GM12878 (cell line): ENCODE results near the gene OSBPL3. TPM values are rescaled to one million over a fixed set of nuclear protein-coding genes. Genes with fewer than 3 reads are reported as not detected.

Experiments used
- ATAC-seq: fragments of 200-7000 bp; cut with Tn5 transposase; 3 replicates; pipeline ENCODE4 v1.9.1; 2020; ENCODE audit warnings: mild to moderate bottlenecking, moderate library complexity
- BruUV-seq: library from RNA; stranded (reverse); fragments of 400-500 nt; replicated peaks from 2 replicates; lab custom pipeline; 2021; lab: Mats Ljungman, UMichigan
- CTCF ChIA-PET: fragments of 300-600 bp; sonication (Branson Sonifier 250); formaldehyde crosslinking; extraction: SDS; loops from one replicate; lab custom pipeline; 2021; ENCODE audit warnings: inconsistent platforms; lab: Yijun Ruan, JAX
- POLR2A ChIA-PET: fragments of 350-600 bp; formaldehyde crosslinking; extraction: SDS; loops from one replicate; lab custom pipeline; 2021; ENCODE audit warnings: inconsistent platforms; lab: Charles Lee
- RAD21 ChIA-PET: fragments of 300-600 bp; sonication (Branson Sonifier 250); formaldehyde crosslinking; loops from one replicate; lab custom pipeline; 2023; ENCODE audit warnings: antibody characterized with exemption; ENCODE audit not compliant: unreplicated experiment; lab: Charles Lee
- SMC1A ChIA-PET: fragments of 300-600 bp; sonication (Branson Sonifier 250); formaldehyde crosslinking; loops from one replicate; lab custom pipeline; 2023; ENCODE audit not compliant: unreplicated experiment, uncharacterized antibody; lab: Charles Lee
- DNase-seq: peaks from one replicate; pipeline ENCODE4 v3.0.0-alpha.2; 2011; ENCODE audit warnings: low read depth, low spot score
- FAIRE-seq: peaks from 3 replicates; lab custom pipeline; 2011; peaks lifted over from hg19 to GRCh38; lab: Jason Lieb, UNC
- H2AFZ ChIP-seq: 2 replicates; pipeline ENCODE4 v1.6.0; 2011; ENCODE audit warnings: low read depth, low read length, control low read depth; ENCODE audit not compliant: control insufficient read depth
- H3K27ac ChIP-seq: 2 replicates; pipeline ENCODE4 v1.5.1; 2011; ENCODE audit warnings: control low read depth; ENCODE audit not compliant: control insufficient read depth, insufficient read depth
- H3K27me3 ChIP-seq, 2 experiments: replicated peaks in 1 of 2; 2 replicates each; pipeline versions ENCODE4 v1.6.0 to v1.6.1; 2011; ENCODE audit warnings: low read length in 1 of 2; ENCODE audit not compliant: control insufficient read depth in 2 of 2, insufficient read depth in 2 of 2
- H3K36me3 ChIP-seq, 2 experiments: 2 replicates each; pipeline ENCODE4 v1.5.1; 2011; ENCODE audit warnings: low read length in 1 of 2; ENCODE audit not compliant: control insufficient read depth in 2 of 2, insufficient read depth in 2 of 2
- H3K4me1 ChIP-seq: 2 replicates; pipeline ENCODE4 v1.6.1; 2011; ENCODE audit warnings: mild to moderate bottlenecking, low read length, moderate library complexity, mixed read lengths; ENCODE audit not compliant: control insufficient read depth, insufficient read depth
- H3K4me2 ChIP-seq: 2 replicates; pipeline ENCODE4 v1.6.0; 2011; ENCODE audit warnings: control low read depth; ENCODE audit not compliant: control insufficient read depth, insufficient read depth
- H3K4me3 ChIP-seq: fragments of 200-600 bp; sonication (generic); 2 replicates; pipeline ENCODE4 v1.5.1; 2016
- H3K79me2 ChIP-seq: 2 replicates; pipeline ENCODE4 v1.6.0; 2011; ENCODE audit warnings: low read length; ENCODE audit not compliant: control insufficient read depth, insufficient read depth
- H3K9ac ChIP-seq: 2 replicates; pipeline ENCODE4 v1.8.0; 2011; ENCODE audit warnings: low read length, control low read depth, mixed read lengths; ENCODE audit not compliant: control insufficient read depth, insufficient read depth
- H3K9me3 ChIP-seq: replicated peaks from 3 replicates; pipeline ENCODE4 v1.5.1; 2011; ENCODE audit warnings: mild to moderate bottlenecking, low read length; ENCODE audit not compliant: control insufficient read depth, insufficient read depth
- H4K20me1 ChIP-seq: 2 replicates; pipeline ENCODE4 v1.6.0; 2011; ENCODE audit not compliant: control insufficient read depth, insufficient read depth
- BHLHE40 ChIP-seq, 2 experiments: fragments of 450-650 bp in 1 of 2; IDR thresholded peaks; 2 replicates each; pipeline ENCODE4 v1.6.1; 2011 to 2017; ENCODE audit warnings: low read depth in 2 of 2, borderline replicate concordance in 1 of 2, improper control_type of control experiment in 1 of 2, low read length in 1 of 2, mild to moderate bottlenecking in 1 of 2
- CHD2 ChIP-seq: IDR thresholded peaks from 2 replicates; pipeline ENCODE4 v1.6.1; 2011; ENCODE audit warnings: low read depth, low read length, improper control_type of control experiment, borderline replicate concordance
- HDGF ChIP-seq: fragments of 450-650 bp; IDR thresholded peaks from 2 replicates; pipeline ENCODE4 v1.6.1; 2016; ENCODE audit warnings: antibody characterized with exemption
- KLF5 ChIP-seq: fragments of 450-650 bp; IDR thresholded peaks from 2 replicates; pipeline ENCODE4 v1.6.1; 2014; ENCODE audit warnings: mild to moderate bottlenecking; ENCODE audit not compliant: partially characterized antibody
- LARP7 ChIP-seq: fragments of 450-650 bp; IDR thresholded peaks from 2 replicates; pipeline ENCODE4 v1.6.1; 2017; ENCODE audit warnings: mild to moderate bottlenecking
- RUNX3 ChIP-seq: IDR thresholded peaks from 2 replicates; pipeline ENCODE4 v1.6.1; 2012; ENCODE audit warnings: low read length, inconsistent platforms
- SMARCA5 ChIP-seq: fragments of 450-650 bp; IDR thresholded peaks from 2 replicates; pipeline ENCODE4 v1.6.1; 2017; ENCODE audit warnings: mild to moderate bottlenecking
- SUPT20H ChIP-seq: IDR thresholded peaks from 2 replicates; pipeline ENCODE4 v1.6.1; 2011; ENCODE audit warnings: low read depth, mild to moderate bottlenecking, low read length, moderate library complexity, borderline replicate concordance; ENCODE audit not compliant: control insufficient read depth
- YY1 ChIP-seq: IDR thresholded peaks from 2 replicates; pipeline ENCODE4 v1.6.1; 2011; ENCODE audit warnings: low read depth, mild to moderate bottlenecking, low read length
- WGBS: methylation state at CpG from one replicate; pipeline ENCODE4 v1.1.6; 2016; ENCODE audit warnings: low lambda C conversion rate; ENCODE audit not compliant: insufficient replicate concordance, insufficient coverage; ENCODE audit errors: missing lambda C conversion rate; 5-methylcytosine and 5-hydroxymethylcytosine counted together
- in situ Hi-C: fragments of 300-500 bp; cut with MboI; formaldehyde crosslinking; loops from 9 replicates; pipeline ENCODE4 v1.14.3; 2018; ENCODE audit warnings: mixed read lengths
- intact Hi-C: fragments of 100-400 bp; cut with micrococcal nuclease; formaldehyde crosslinking; loops from one replicate; pipeline ENCODE4 v1.14.2; 2022; ENCODE audit not compliant: unreplicated experiment
- polyA plus RNA-seq, 11 experiments: library from polyadenylated mRNA; depleted of rRNA in 4 of 11; unstranded in 6 of 11; stranded (reverse) in 5 of 11; fragments of >200 nt; fragmentation: Nextera tagmentation in 4 of 11; fragmentation: Illumina TruSeq in 1 of 11; extraction: Ambion mirVana in 4 of 11; extraction: Trizol in 1 of 11; gene quantifications; 1 replicate in 1 of 11; 2 replicates in 10 of 11; pipeline versions ENCODE4 v1.2.1 to v1.2.3, GENCODE V29; 2011 to 2016; ENCODE audit warnings: inconsistent platforms in 2 of 11, missing spikeins in 2 of 11, low read depth in 1 of 11
- total RNA-seq, 4 experiments: library from RNA; depleted of rRNA in 3 of 4; stranded (reverse); fragments of >200 nt in 3 of 4; fragmentation: Illumina TruSeq in 1 of 4; extraction: Trizol in 1 of 4; gene quantifications; 2 replicates each; pipeline versions ENCODE4 v1.2.1 to v1.2.3, GENCODE V29; 2013 to 2021
- TF ChIP-seq, protein P1 (sequence below): IDR thresholded peaks from 2 replicates; pipeline ENCODE4 v1.6.1; 2011; ENCODE audit warnings: mild to moderate bottlenecking, low read depth, low read length, moderate library complexity; ENCODE audit not compliant: insufficient replicate concordance
- TF ChIP-seq, protein P2 (sequence below): fragments of 450-650 bp; IDR thresholded peaks from 2 replicates; pipeline ENCODE4 v1.6.1; 2018; ENCODE audit warnings: mild to moderate bottlenecking, low read depth, moderate library complexity; ENCODE audit not compliant: partially characterized antibody

OSBPL3 gene
- total and polyA plus RNA-seq, 10 of the 15 experiments (the other 5 are each of a cell fraction or from before 2014, with no cell fraction given) = 6.1 to 46.6 (median 27.0) TPM

DNA sequence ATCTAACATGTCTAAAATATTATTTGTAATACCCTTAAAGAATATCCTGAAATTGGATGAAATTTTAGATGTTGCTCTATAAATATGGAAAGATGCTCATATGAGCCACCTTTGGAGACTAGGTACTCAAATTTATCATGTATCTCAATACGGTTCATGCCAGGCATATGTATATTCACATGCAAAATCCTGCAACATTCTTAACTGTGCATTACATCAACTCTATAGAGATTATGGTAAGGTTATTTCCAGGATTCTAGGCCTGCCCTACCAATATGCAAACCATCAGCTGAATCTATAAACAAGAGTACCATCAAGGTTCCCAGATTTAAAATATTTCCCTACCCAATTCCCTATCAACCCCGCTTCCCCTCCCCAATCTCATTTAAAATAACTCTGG is 27.5 kb downstream of the OSBPL3 start:
- Histone ChIP-seq H3K9ac (no peak overlapping the region), H4K20me1 (no peaks in the 10 kb centered on the region), H3K4me1 (peaks cover 12% of the 10 kb centered on the region; the same call in 1 of the 2 replicates), H3K4me2 (no peak overlapping the region), H2AFZ (no peak overlapping the region), H3K27ac (no peak overlapping the region), H3K79me2 (peaks cover 83% of the 10 kb centered on the region), H3K36me3 (no peaks in the 10 kb centered on the region), H3K4me3 (no peak overlapping the region), H3K27me3 (no peaks in the 10 kb centered on the region), H3K9me3 (no peaks in the 10 kb centered on the region)
- WGBS = 49% methylated on average over 2 of the region's 2 CpGs
- FAIRE-seq = no peak
- no peak for DNase-seq
- in situ Hi-C loops = no loop called here
- ChIA-PET POLR2A (interaction anchor here (0.5 to 1.9 kb wide), 5 partner anchors 10 to 162 kb away, joined by 4 to 12 read pairs (median 4); no protein-coding TSS in a partner anchor), CTCF (interaction anchor here (0.5 to 1.7 kb wide), 7 partner anchors 7 to 71 kb away, joined by 3 to 6 read pairs (median 4); no protein-coding TSS in a partner anchor), RAD21 (interaction anchor here (0.7 to 2.6 kb wide), 4 partner anchors 10 to 110 kb away, joined by 3 to 17 read pairs (median 6); no protein-coding TSS in a partner anchor), SMC1A (interaction anchor here (0.7 to 5.2 kb wide), 17 partner anchors 8 to 124 kb away, joined by 3 to 42 read pairs (median 4); no protein-coding TSS in a partner anchor)
- 0 out of 2 replicates have a peak, but pooled peaks have one; percentile 26 for TF ChIP-seq RUNX3
- no peak for TF ChIP-seq HDGF
- BruUV-seq = no TSS peak
- intact Hi-C loops = no loop called here
- peak; percentile 68 for ATAC-seq

DNA sequence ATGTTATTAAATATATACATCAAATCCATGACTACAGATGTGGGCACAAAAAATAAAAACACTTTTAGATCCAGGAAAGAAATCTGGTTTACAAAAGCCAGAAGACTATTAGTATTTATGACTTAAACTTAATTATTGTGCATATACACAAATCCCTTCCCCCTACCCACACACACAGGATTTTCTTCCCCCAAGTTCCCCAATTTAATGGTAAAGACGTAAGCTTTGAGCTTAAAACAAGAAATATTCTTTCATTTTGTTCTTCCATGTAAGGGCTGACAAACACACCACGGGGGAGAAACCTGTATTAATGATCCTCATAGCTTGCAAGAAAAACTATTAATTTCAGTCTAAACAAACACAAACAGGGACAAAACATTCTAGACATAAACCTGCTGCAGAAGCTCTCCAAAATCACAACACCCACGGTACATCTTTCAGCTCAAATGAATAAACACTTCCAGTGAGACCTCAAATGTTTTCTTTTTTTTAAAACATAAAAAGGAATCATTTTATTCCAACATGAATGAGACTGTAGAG is 28.5 kb downstream of the OSBPL3 start:
- Histone ChIP-seq H3K36me3 (no peaks in the 10 kb centered on the region), H3K4me2 (peak overlapping the region; percentile 35; the same call in 1 of the 2 replicates), H3K79me2 (peaks cover 84% of the 10 kb centered on the region), H2AFZ (no peak overlapping the region), H3K27ac (no peak overlapping the region), H3K9ac (no peak overlapping the region), H3K4me3 (peak overlapping the region; percentile 4; the same call in 1 of the 2 replicates), H3K9me3 (no peaks in the 10 kb centered on the region), H4K20me1 (no peaks in the 10 kb centered on the region), H3K27me3 (no peaks in the 10 kb centered on the region), H3K4me1 (peaks cover 12% of the 10 kb centered on the region; the same call in 1 of the 2 replicates)
- ChIA-PET RAD21 (interaction anchor here (0.6 to 2.6 kb wide), 7 partner anchors 10 to 41 kb away, joined by 3 to 17 read pairs (median 4); partner anchors contain the start of gene OSBPL3), SMC1A (interaction anchor here (0.7 to 5.2 kb wide), 21 partner anchors 9 to 139 kb away, joined by 3 to 42 read pairs (median 4); no protein-coding TSS in a partner anchor), CTCF (interaction anchor here (0.6 to 1.7 kb wide), 12 partner anchors 8 to 113 kb away, joined by 3 to 7 read pairs (median 4); partner anchors contain the start of gene OSBPL3), POLR2A (interaction anchor here (0.5 to 1.9 kb wide), 8 partner anchors 11 to 163 kb away, joined by 3 to 12 read pairs (median 5); no protein-coding TSS in a partner anchor)
- WGBS = 40% methylated on average over 3 of the region's 3 CpGs
- FAIRE-seq (no peak), DNase-seq (no peak), ATAC-seq (no peak)
- in situ Hi-C loops = no loop called here
- intact Hi-C loops = no loop called here
- no TSS peak for BruUV-seq
- TF ChIP-seq BHLHE40 (IDR thresholded peaks at IDR 0.05; ENCODE audit: borderline replicate concordance in 1 of 2, low read depth in 2 of 2, low read length in 1 of 2) (no peak), SUPT20H (no peak), LARP7 (no peak), YY1 (no peak), CHD2 (no peak), SMARCA5 (no peak), KLF5 (no peak)
- TF ChIP-seq, protein P1, sequence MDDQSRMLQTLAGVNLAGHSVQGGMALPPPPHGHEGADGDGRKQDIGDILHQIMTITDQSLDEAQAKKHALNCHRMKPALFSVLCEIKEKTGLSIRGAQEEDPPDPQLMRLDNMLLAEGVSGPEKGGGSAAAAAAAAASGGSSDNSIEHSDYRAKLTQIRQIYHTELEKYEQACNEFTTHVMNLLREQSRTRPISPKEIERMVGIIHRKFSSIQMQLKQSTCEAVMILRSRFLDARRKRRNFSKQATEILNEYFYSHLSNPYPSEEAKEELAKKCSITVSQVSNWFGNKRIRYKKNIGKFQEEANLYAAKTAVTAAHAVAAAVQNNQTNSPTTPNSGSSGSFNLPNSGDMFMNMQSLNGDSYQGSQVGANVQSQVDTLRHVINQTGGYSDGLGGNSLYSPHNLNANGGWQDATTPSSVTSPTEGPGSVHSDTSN = no peak
- TF ChIP-seq, protein P2, sequence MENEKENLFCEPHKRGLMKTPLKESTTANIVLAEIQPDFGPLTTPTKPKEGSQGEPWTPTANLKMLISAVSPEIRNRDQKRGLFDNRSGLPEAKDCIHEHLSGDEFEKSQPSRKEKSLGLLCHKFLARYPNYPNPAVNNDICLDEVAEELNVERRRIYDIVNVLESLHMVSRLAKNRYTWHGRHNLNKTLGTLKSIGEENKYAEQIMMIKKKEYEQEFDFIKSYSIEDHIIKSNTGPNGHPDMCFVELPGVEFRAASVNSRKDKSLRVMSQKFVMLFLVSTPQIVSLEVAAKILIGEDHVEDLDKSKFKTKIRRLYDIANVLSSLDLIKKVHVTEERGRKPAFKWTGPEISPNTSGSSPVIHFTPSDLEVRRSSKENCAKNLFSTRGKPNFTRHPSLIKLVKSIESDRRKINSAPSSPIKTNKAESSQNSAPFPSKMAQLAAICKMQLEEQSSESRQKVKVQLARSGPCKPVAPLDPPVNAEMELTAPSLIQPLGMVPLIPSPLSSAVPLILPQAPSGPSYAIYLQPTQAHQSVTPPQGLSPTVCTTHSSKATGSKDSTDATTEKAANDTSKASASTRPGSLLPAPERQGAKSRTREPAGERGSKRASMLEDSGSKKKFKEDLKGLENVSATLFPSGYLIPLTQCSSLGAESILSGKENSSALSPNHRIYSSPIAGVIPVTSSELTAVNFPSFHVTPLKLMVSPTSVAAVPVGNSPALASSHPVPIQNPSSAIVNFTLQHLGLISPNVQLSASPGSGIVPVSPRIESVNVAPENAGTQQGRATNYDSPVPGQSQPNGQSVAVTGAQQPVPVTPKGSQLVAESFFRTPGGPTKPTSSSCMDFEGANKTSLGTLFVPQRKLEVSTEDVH = no peak
